Natural killer cell (primary cell): ENCODE results near the gene RXRG. TPM values are rescaled to one million over a fixed set of nuclear protein-coding genes. Genes with fewer than 3 reads are reported as not detected.

Source experiments
- ATAC-seq, 3 donors: fragments of 150-1000 bp in 2 of 3; fragments of 200-7000 bp in 1 of 3; cut with Tn5 transposase; 1 replicate in 1 of 3; 2 replicates in 2 of 3; pipeline ENCODE4 v1.10.0; 2021; ENCODE audit warnings: mild to moderate bottlenecking in 2 of 3, moderate library complexity in 2 of 3
- DNase-seq, 2 donors: peaks; one replicate each; pipeline versions ENCODE4 v3.0.0 to v3.0.0-alpha.2; 2013 to 2021; ENCODE audit warnings: mixed read lengths in 1 of 2
- H3K27ac ChIP-seq: one replicate; pipeline ENCODE4 v1.5.1; 2013; ENCODE audit warnings: mild to moderate bottlenecking, low read length
- H3K27me3 ChIP-seq: one replicate; pipeline ENCODE4 v1.6.1; 2013; ENCODE audit warnings: low read length; ENCODE audit not compliant: control insufficient read depth, insufficient read depth
- H3K36me3 ChIP-seq: one replicate; pipeline ENCODE4 v1.6.1; 2013; ENCODE audit warnings: low read length; ENCODE audit not compliant: control insufficient read depth, insufficient read depth
- H3K4me1 ChIP-seq: one replicate; pipeline ENCODE4 v1.6.1; 2013; ENCODE audit warnings: low read length; ENCODE audit not compliant: control insufficient read depth, insufficient read depth
- H3K4me3 ChIP-seq: one replicate; pipeline ENCODE4 v1.5.1; 2013; ENCODE audit warnings: low read length
- H3K9me3 ChIP-seq: one replicate; pipeline ENCODE4 v1.6.1; 2013; ENCODE audit warnings: low read length; ENCODE audit not compliant: control insufficient read depth, insufficient read depth
- H3K27ac Mint-ChIP-seq, 2 donors: one replicate each; pipeline ENCODE4 v1.8.0; 2022; ENCODE audit warnings: mild to moderate bottlenecking in 2 of 2, mixed read lengths in 2 of 2, moderate library complexity in 1 of 2
- H3K27me3 Mint-ChIP-seq, 2 donors: one replicate each; pipeline ENCODE4 v1.8.0; 2022; ENCODE audit warnings: low read depth in 2 of 2, mixed read lengths in 2 of 2
- H3K36me3 Mint-ChIP-seq: one replicate; pipeline ENCODE4 v1.8.0; 2022; ENCODE audit warnings: mixed read lengths
- H3K4me1 Mint-ChIP-seq, 2 donors: one replicate each; pipeline ENCODE4 v1.8.0; 2022; ENCODE audit warnings: mixed read lengths in 2 of 2
- H3K4me3 Mint-ChIP-seq: one replicate; pipeline ENCODE4 v1.8.0; 2022; ENCODE audit warnings: mild to moderate bottlenecking, moderate library complexity, mixed read lengths
- H3K9me3 Mint-ChIP-seq, 2 donors: one replicate each; pipeline ENCODE4 v1.8.0; 2022; ENCODE audit warnings: mixed read lengths in 2 of 2
- WGBS: methylation state at CpG from one replicate; pipeline ENCODE4 v1.1.7; 2013; ENCODE audit warnings: missing lambda C conversion rate; ENCODE audit not compliant: insufficient coverage; 5-methylcytosine and 5-hydroxymethylcytosine counted together
- intact Hi-C: fragments of 100-400 bp; cut with micrococcal nuclease; formaldehyde crosslinking; loops from one replicate; pipeline ENCODE4 v1.14.2; 2022
- total RNA-seq, 4 donors: library from RNA; stranded (reverse); fragments of 120-200 nt in 1 of 4; gene quantifications; one replicate each; pipeline versions ENCODE4 v1.2.3 to v1.2.4, GENCODE V29; 2013 to 2022
- TF ChIP-seq, protein P1 (sequence below): fragments of 200-600 bp; IDR thresholded peaks from one replicate; pipeline ENCODE4 v1.8.0; 2022; ENCODE audit warnings: antibody characterized with exemption

The RXRG gene
- total RNA-seq, 3 donors from 2014 or later (not counting 1 experiment from before 2014, with no cell fraction given) = not detected

DNA sequence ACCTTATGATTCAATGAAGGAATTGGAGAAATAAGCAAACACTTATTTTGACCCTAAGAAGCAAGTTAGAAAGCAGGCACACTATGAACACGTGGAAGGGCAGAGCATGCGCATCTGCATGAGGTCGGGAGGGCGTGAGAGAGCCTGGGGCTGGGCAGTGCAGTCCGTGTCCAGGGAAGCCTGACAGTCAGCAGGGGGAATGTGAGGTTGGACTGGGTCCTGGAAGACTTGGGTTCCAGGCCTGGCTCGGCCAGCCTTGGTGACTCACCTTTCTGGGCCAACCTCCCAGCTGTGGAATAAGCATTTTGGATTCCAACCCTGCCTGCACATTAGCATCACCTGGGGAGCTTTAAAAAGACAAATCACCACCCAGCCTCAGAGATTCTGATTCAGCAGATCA, 61.9 kb downstream of the RXRG start:
- Histone ChIP-seq H3K4me3 (no peak overlapping the region), H3K27ac (no peak overlapping the region), H3K4me1 (no peaks in the 10 kb centered on the region), H3K27me3 (peaks cover 3% of the 10 kb centered on the region), H3K9me3 (no peaks in the 10 kb centered on the region), H3K36me3 (no peaks in the 10 kb centered on the region)
- TF ChIP-seq, protein P1, sequence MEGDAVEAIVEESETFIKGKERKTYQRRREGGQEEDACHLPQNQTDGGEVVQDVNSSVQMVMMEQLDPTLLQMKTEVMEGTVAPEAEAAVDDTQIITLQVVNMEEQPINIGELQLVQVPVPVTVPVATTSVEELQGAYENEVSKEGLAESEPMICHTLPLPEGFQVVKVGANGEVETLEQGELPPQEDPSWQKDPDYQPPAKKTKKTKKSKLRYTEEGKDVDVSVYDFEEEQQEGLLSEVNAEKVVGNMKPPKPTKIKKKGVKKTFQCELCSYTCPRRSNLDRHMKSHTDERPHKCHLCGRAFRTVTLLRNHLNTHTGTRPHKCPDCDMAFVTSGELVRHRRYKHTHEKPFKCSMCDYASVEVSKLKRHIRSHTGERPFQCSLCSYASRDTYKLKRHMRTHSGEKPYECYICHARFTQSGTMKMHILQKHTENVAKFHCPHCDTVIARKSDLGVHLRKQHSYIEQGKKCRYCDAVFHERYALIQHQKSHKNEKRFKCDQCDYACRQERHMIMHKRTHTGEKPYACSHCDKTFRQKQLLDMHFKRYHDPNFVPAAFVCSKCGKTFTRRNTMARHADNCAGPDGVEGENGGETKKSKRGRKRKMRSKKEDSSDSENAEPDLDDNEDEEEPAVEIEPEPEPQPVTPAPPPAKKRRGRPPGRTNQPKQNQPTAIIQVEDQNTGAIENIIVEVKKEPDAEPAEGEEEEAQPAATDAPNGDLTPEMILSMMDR = no peak
- peaks cover 39 to 52% of the 10 kb centered on the region in 2 donors for H3K27me3 Mint-ChIP-seq
- no peaks in the 10 kb centered on the region for H3K4me1 Mint-ChIP-seq
- H3K9me3 Mint-ChIP-seq = no peaks in the 10 kb centered on the region
- 83% methylated on average over 6 of the region's 6 CpGs for WGBS
- no peaks in the 10 kb centered on the region for H3K36me3 Mint-ChIP-seq
- H3K4me3 Mint-ChIP-seq = no peak overlapping the region
- DNase-seq (no peak), ATAC-seq (no peak)
- no peak overlapping the region for H3K27ac Mint-ChIP-seq
- intact Hi-C loops = no loop called here

DNA sequence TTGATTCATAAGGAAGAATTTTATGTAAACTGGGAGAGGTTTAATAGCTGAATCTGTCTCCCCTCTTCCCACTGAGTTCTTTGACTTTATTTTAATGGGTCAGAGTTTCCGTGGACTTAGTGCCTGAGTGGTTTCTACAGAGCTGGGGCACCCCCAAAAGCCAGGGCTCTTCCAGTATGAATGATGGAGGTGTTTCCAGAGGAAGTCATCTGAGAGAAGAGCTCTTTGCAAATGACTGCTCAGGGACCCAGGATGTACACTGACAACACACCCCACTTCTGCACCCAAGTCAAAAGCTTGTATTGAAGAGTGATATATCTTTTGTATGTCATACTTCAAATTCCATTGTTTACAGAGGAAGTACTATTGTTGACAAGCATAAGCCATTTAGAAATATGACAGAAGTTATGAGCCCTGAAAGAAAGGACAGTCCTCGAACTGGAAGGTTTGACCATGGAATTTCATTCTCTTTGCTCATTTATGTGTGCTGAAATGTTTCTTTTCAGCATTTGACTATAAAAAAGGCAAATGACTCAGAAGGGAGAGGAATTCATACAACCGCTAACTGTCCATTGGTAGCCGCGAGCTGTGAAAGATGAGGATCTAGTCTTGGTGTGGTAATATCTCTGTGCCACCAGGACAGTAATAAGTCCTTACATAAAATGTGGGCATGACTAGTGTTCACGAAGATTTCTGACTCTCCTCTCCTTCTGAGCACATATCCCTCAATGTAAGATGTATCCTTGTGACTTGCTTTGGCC, 63.0 kb downstream of the RXRG start:
- no peaks in the 10 kb centered on the region for H3K36me3 ChIP-seq
- no peak overlapping the region for H3K27ac Mint-ChIP-seq
- ATAC-seq (no peak), DNase-seq (no peak)
- H3K4me3 Mint-ChIP-seq = no peak overlapping the region
- H3K27ac ChIP-seq = no peak overlapping the region
- H3K27me3 ChIP-seq = peaks cover 3% of the 10 kb centered on the region
- H3K4me1 ChIP-seq = peaks cover under 1% of the 10 kb centered on the region
- peaks cover 34 to 45% of the 10 kb centered on the region in 2 donors for H3K27me3 Mint-ChIP-seq
- H3K9me3 Mint-ChIP-seq = no peaks in the 10 kb centered on the region
- no peaks in the 10 kb centered on the region for H3K9me3 ChIP-seq
- H3K4me1 Mint-ChIP-seq = peaks cover 3% of the 10 kb centered on the region in 2 donors
- H3K4me3 ChIP-seq = no peak overlapping the region
- no peaks in the 10 kb centered on the region for H3K36me3 Mint-ChIP-seq
- TF ChIP-seq, protein P1 = no peak
- intact Hi-C loops = no loop called here
- WGBS = 90% methylated on average over 5 of the region's 6 CpGs

DNA sequence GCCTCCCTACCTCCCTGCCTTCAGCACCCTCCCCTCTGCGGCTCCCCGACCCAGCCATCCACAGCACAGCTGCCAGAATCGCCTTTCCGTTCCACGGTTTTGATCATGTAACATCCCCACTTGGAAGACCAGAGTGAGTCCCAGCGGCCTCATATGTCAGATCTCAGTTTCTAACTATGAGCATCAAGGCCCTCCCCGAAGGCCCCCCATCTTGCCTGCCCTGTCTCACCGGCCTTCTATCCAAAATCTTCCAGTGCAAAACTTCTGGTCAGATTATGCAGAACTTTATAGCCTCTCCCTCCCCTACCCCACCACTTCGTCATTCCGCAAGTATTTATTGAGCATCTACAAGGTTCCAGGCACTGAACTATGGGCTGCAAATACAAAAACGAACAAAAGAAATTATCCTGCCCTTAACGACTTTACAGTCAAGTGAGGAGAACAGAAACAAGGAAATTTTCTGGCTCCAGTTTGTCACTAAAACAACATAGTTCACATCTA, 68.1 kb downstream of the RXRG start:
- Mint-ChIP-seq H3K4me1 (peaks cover 12% of the 10 kb centered on the region in 2 donors), H3K27me3 (peaks cover 37 to 72% of the 10 kb centered on the region in 2 donors), H3K9me3 (no peaks in the 10 kb centered on the region), H3K4me3 (peak overlapping the region; percentile 64), H3K27ac (no peak overlapping the region), H3K36me3 (no peaks in the 10 kb centered on the region)
- TF ChIP-seq, protein P1 = no peak
- no peaks in the 10 kb centered on the region for H3K36me3 ChIP-seq
- H3K27me3 ChIP-seq = peaks cover 17% of the 10 kb centered on the region
- no peak overlapping the region for H3K27ac ChIP-seq
- no peak for DNase-seq
- no peaks in the 10 kb centered on the region for H3K9me3 ChIP-seq
- no peak overlapping the region for H3K4me3 ChIP-seq
- peaks cover 12% of the 10 kb centered on the region for H3K4me1 ChIP-seq
- ATAC-seq = no peak
- 19% methylated on average over 12 of the region's 12 CpGs for WGBS
- intact Hi-C loops = no loop called here
